K562 (cell line): Measurements from ENCODE around the gene PREB. TPM values are rescaled to one million over a fixed set of nuclear protein-coding genes. Genes with fewer than 3 reads are reported as not detected.

Experiments used
- ATAC-seq: fragments of 200-7000 bp; cut with Tn5 transposase; 3 replicates; pipeline ENCODE4 v1.9.1; 2020; ENCODE audit warnings: moderate library complexity
- BruUV-seq: library from RNA; stranded (reverse); fragments of 400-500 nt; replicated peaks from 2 replicates; lab custom pipeline; 2021; lab: Mats Ljungman, UMichigan
- CTCF ChIA-PET: fragments of 300-600 bp; formaldehyde crosslinking; extraction: SDS; loops from one replicate; lab custom pipeline; 2021; ENCODE audit warnings: low intra/inter-chr PET ratio; lab: Yijun Ruan, JAX
- POLR2A ChIA-PET: fragments of 300-600, 350-650 bp; sonication (Branson Sonifier 250); formaldehyde crosslinking; extraction: SDS; loops from one replicate; lab custom pipeline; 2021; ENCODE audit warnings: antibody characterized with exemption, inconsistent platforms; lab: Yijun Ruan, JAX
- DNase-seq, 4 experiments: peaks; one replicate each; pipeline versions ENCODE4 v3.0.0 to v3.0.0-alpha.2; 2011 to 2018; ENCODE audit warnings: low spot score in 3 of 4, mixed read lengths in 3 of 4; ENCODE audit errors: extremely low read depth in 1 of 4
- FAIRE-seq: peaks from 2 replicates; lab custom pipeline; 2011; peaks lifted over from hg19 to GRCh38; lab: Jason Lieb, UNC
- H2AFZ ChIP-seq: 2 replicates; pipeline ENCODE4 v1.6.0; 2011; ENCODE audit warnings: low read depth, low read length, control low read depth, inconsistent platforms
- H3K27ac ChIP-seq: fragments of 200-600 bp; 3 replicates; pipeline ENCODE4 v1.8.0; 2011; ENCODE audit warnings: low read depth, mild to moderate bottlenecking, control low read depth, inconsistent platforms, low read length, moderate library complexity, mixed read lengths; ENCODE audit errors: extremely low read depth
- H3K27me3 ChIP-seq, 2 experiments: fragments of 300-600 bp in 1 of 2; 2 replicates in 1 of 2; 3 replicates in 1 of 2; pipeline versions ENCODE4 v1.6.0 to v1.8.0; 2011; ENCODE audit warnings: inconsistent platforms in 2 of 2, low read length in 2 of 2, mild to moderate bottlenecking in 1 of 2, mixed read lengths in 1 of 2, moderate library complexity in 1 of 2; ENCODE audit not compliant: control insufficient read depth in 2 of 2, insufficient read depth in 2 of 2
- H3K36me3 ChIP-seq: fragments of 300-600 bp; 3 replicates; pipeline ENCODE4 v1.8.0; 2011; ENCODE audit warnings: mild to moderate bottlenecking, low read length, inconsistent platforms; ENCODE audit not compliant: control insufficient read depth, insufficient read depth
- H3K4me1 ChIP-seq, 2 experiments: fragments of 200-600 bp in 1 of 2; replicated peaks in 1 of 2; 2 replicates in 1 of 2; 3 replicates in 1 of 2; pipeline versions ENCODE4 v1.5.1 to v1.8.0; 2011; ENCODE audit warnings: inconsistent platforms in 2 of 2, low read length in 2 of 2, mild to moderate bottlenecking in 1 of 2, mixed read lengths in 1 of 2, moderate library complexity in 1 of 2; ENCODE audit not compliant: control insufficient read depth in 2 of 2, insufficient read depth in 2 of 2
- H3K4me2 ChIP-seq: 2 replicates; pipeline ENCODE4 v1.6.1; 2011; ENCODE audit warnings: low read length, control low read depth, inconsistent platforms, mixed read lengths; ENCODE audit not compliant: insufficient read depth
- H3K4me3 ChIP-seq: fragments of 200-600 bp; sonication (generic), shearing (Covaris generic); 2 replicates; pipeline ENCODE4 v1.5.1; 2016; ENCODE audit warnings: control low read depth, inconsistent platforms
- H3K79me2 ChIP-seq: fragments of 200-600 bp; 3 replicates; pipeline ENCODE4 v1.8.0; 2011; ENCODE audit warnings: low read length, inconsistent platforms; ENCODE audit not compliant: control insufficient read depth, insufficient read depth
- H3K9ac ChIP-seq, 2 experiments: 2 replicates each; pipeline versions ENCODE4 v1.6.0 to v1.6.1; 2011; ENCODE audit warnings: low read depth in 2 of 2, low read length in 2 of 2, control low read depth in 1 of 2, inconsistent platforms in 1 of 2, mild to moderate bottlenecking in 1 of 2, mixed read lengths in 1 of 2; ENCODE audit not compliant: insufficient read depth in 1 of 2
- H3K9me1 ChIP-seq: one replicate; pipeline ENCODE4 v1.6.0; 2011; ENCODE audit warnings: inconsistent platforms, mild to moderate bottlenecking, low read length, moderate library complexity; ENCODE audit not compliant: control insufficient read depth, insufficient read depth
- H3K9me3 ChIP-seq: replicated peaks from 2 replicates; pipeline ENCODE4 v1.5.1; 2011; ENCODE audit warnings: low read depth, low read length, inconsistent platforms; ENCODE audit not compliant: control insufficient read depth, insufficient read depth
- H4K20me1 ChIP-seq: replicated peaks from 2 replicates; pipeline ENCODE4 v1.6.1; 2011; ENCODE audit warnings: low read length, inconsistent platforms, mixed read lengths; ENCODE audit not compliant: control insufficient read depth, insufficient read depth
- CREB3L1 ChIP-seq: fragments of 450-650 bp; IDR thresholded peaks from 2 replicates; pipeline ENCODE4 v1.6.1; 2014; ENCODE audit warnings: low read depth, mild to moderate bottlenecking, moderate library complexity, borderline replicate concordance
- MAZ ChIP-seq, 2 experiments: fragments of 450-650 bp in 1 of 2; sonication (generic) in 1 of 2; formaldehyde crosslinking; IDR thresholded peaks in 1 of 2; conservative IDR thresholded peaks in 1 of 2; 2 replicates each; pipeline versions ENCODE4 v1.4.0 to v1.5.0; 2020; ENCODE audit warnings: mild to moderate bottlenecking in 1 of 2, missing genetic modification reagents in 1 of 2
- MLLT1 ChIP-seq, 2 experiments: fragments of 450-650 bp; IDR thresholded peaks; 2 replicates each; pipeline ENCODE4 v1.6.1; 2016
- POLR2G ChIP-seq: fragments of 200-400 bp; formaldehyde crosslinking; IDR thresholded peaks from 2 replicates; pipeline ENCODE4 v1.6.1; 2017; ENCODE audit warnings: low read depth, mild to moderate bottlenecking, antibody characterized with exemption, low read length, moderate library complexity
- SRSF3 ChIP-seq: fragments of 200-400 bp; formaldehyde crosslinking; IDR thresholded peaks from 2 replicates; pipeline ENCODE4 v1.6.1; 2016; ENCODE audit warnings: mild to moderate bottlenecking, low read length, moderate library complexity; ENCODE audit not compliant: insufficient read depth
- TBP ChIP-seq: optimal IDR thresholded peaks from 2 replicates; pipeline ENCODE3; 2011; ENCODE audit warnings: low read depth, low read length, improper control_type of control experiment
- ZFX ChIP-seq: sonication (generic); formaldehyde crosslinking; IDR thresholded peaks from 2 replicates; pipeline ENCODE4 v1.8.0; 2022; ENCODE audit warnings: mild to moderate bottlenecking, missing genetic modification reagents, moderate library complexity
- ZNF592 ChIP-seq: fragments of 450-650 bp; IDR thresholded peaks from 2 replicates; pipeline ENCODE4 v1.6.1; 2017; ENCODE audit warnings: antibody characterized with exemption, mild to moderate bottlenecking
- ZNF740 ChIP-seq, 3 experiments: fragments of 200-800 bp in 1 of 3; sonication (Bioruptor generic) in 1 of 3; sonication (generic) in 1 of 3; formaldehyde crosslinking in 1 of 3; IDR thresholded peaks; 2 replicates each; pipeline versions ENCODE4 v1.6.1 to v1.8.0; 2016 to 2022; ENCODE audit warnings: mild to moderate bottlenecking in 2 of 3, missing compliant biosample characterization in 2 of 3, missing genetic modification characterization in 2 of 3, missing genetic modification reagents in 1 of 3
- WGBS: fragments of 100-300 bp; shearing (Covaris generic); methylation state at CpG from one replicate; pipeline ENCODE4 v1.1.6; 2016; ENCODE audit warnings: low coverage, mixed read lengths; ENCODE audit not compliant: insufficient coverage; ENCODE audit errors: missing lambda C conversion rate; 5-methylcytosine and 5-hydroxymethylcytosine counted together
- in situ Hi-C: fragments of 300-500 bp; cut with MboI; formaldehyde crosslinking; loops from 4 replicates; pipeline ENCODE4 v1.15.0; 2018; ENCODE audit warnings: inconsistent platforms, mixed read lengths
- intact Hi-C: fragments of 100-400 bp; cut with micrococcal nuclease; formaldehyde crosslinking; loops from 2 replicates; pipeline ENCODE4 v1.14.2; 2022
- polyA plus RNA-seq, 8 experiments: library from polyadenylated mRNA; depleted of rRNA in 4 of 8; stranded (reverse) in 5 of 8; unstranded in 3 of 8; fragments of >200 nt; fragmentation: Nextera tagmentation in 2 of 8; fragmentation: Illumina TruSeq in 1 of 8; extraction: Ambion mirVana in 2 of 8; extraction: Trizol in 1 of 8; gene quantifications; 2 replicates each; pipeline versions ENCODE4 v1.2.1 to v1.2.3, GENCODE V29; 2011 to 2014; ENCODE audit warnings: inconsistent platforms in 1 of 8, missing spikeins in 1 of 8
- total RNA-seq, 7 experiments: library from RNA; depleted of rRNA in 6 of 7; stranded (reverse); fragments of >200 nt in 6 of 7; fragmentation: Illumina TruSeq in 2 of 7; extraction: Trizol in 2 of 7; gene quantifications; 2 replicates each; pipeline versions ENCODE4 v1.2.1 to v1.2.3, GENCODE V29; 2011 to 2021; ENCODE audit warnings: low replicate concordance in 1 of 7

Gene PREB
- total and polyA plus RNA-seq, 9 of the 15 experiments (the other 6 are each of a cell fraction or from before 2014, with no cell fraction given): 35.1 to 84.2 (median 67.2) TPM

GRCh38 chr2:27082773-27083409, 51.5 kb downstream of the PREB start:
- Histone ChIP-seq H4K20me1 (no peaks in the 10 kb centered on the region), H3K4me3 (no peak overlapping the region), H3K4me1 (peaks cover 50 to 76% of the 10 kb centered on the region in 2 experiments), H3K9me1 (peaks cover 4% of the 10 kb centered on the region), H2AFZ (0 out of 2 replicates have a peak overlapping the region, but pooled peaks have one; percentile 19), H3K4me2 (no peak overlapping the region), H3K27ac (peak overlapping the region; percentile 87; the same call in 2 of the 3 replicates), H3K36me3 (no peaks in the 10 kb centered on the region), H3K27me3 (no peaks in the 10 kb centered on the region), H3K79me2 (peaks cover 8% of the 10 kb centered on the region; the same call in 1 of the 3 replicates), H3K9me3 (no peaks in the 10 kb centered on the region), H3K9ac (peak overlapping the region in 1 of 2 experiments; percentile 84; a peak in 2 of 4 replicates)
- ChIA-PET POLR2A (interaction anchor here (0.6 to 2.3 kb wide), 11 partner anchors 10 to 294 kb away, joined by 3 to 11 read pairs (median 3); partner anchors contain the start of gene OST4), CTCF (no interaction called here)
- DNase-seq: no peak
- in situ Hi-C loops (no loop called here), intact Hi-C loops (no loop called here)
- WGBS: 83% methylated on average over 20 of the region's 27 CpGs
- no peak for ATAC-seq
- BruUV-seq: no TSS peak
- FAIRE-seq: no peak
- peak; percentile 30; the same call in 1 of the 2 replicates for TF ChIP-seq ZNF740 (CRISPR knock-in tag; IDR thresholded peaks at IDR 0.05)
- TF ChIP-seq ZNF740 (tag; IDR thresholded peaks at IDR 0.05): no peak
- TF ChIP-seq CREB3L1: no peak
- no peak for TF ChIP-seq SRSF3
- no peak for TF ChIP-seq MLLT1 (IDR thresholded peaks at IDR 0.05)
- TF ChIP-seq POLR2G: 0 out of 2 replicates have a peak, but pooled peaks have one; percentile 11
- 0 out of 2 replicates have a peak, but pooled peaks have one; percentile 42 for TF ChIP-seq ZFX
- TF ChIP-seq MAZ (CRISPR knock-in tag; conservative IDR thresholded peaks at IDR 0.05 in 1 of 2, IDR thresholded peaks at IDR 0.05 in 1 of 2): 0 out of 4 replicates have a peak, but pooled peaks of 1 of the 2 experiments have one; percentile 27
- TF ChIP-seq ZNF592: 0 out of 2 replicates have a peak, but pooled peaks have one; percentile 4
- no peak for TF ChIP-seq TBP
